GM13977 (cell line): ENCODE results near the gene SPACDR.
"Not testable (repeated sequence)": the region's sequence is repeated elsewhere in the genome, so short reads cannot be mapped to it uniquely, and the experiment has no call there.

Experiments used
- DNase-seq: peaks from one replicate; pipeline ENCODE4 v3.0.0; 2012; ENCODE audit warnings: low spot score
- in situ Hi-C: fragments of 300-500 bp; cut with MboI; formaldehyde crosslinking; loops from one replicate; pipeline ENCODE4 v1.12.0; 2022; ENCODE audit warnings: low sequenced_read_pairs, low pct_unique_long_range_greater_than_20kb, mixed read lengths, inconsistent platforms; ENCODE audit not compliant: unreplicated experiment
- TF ChIP-seq, protein P1 (sequence below): IDR thresholded peaks from 2 replicates; pipeline ENCODE4 v1.5.1; 2012; ENCODE audit warnings: mild to moderate bottlenecking, control low read depth; ENCODE audit not compliant: insufficient read depth; ENCODE audit errors: extremely low read depth, missing control alignments

Gene SPACDR

DNA sequence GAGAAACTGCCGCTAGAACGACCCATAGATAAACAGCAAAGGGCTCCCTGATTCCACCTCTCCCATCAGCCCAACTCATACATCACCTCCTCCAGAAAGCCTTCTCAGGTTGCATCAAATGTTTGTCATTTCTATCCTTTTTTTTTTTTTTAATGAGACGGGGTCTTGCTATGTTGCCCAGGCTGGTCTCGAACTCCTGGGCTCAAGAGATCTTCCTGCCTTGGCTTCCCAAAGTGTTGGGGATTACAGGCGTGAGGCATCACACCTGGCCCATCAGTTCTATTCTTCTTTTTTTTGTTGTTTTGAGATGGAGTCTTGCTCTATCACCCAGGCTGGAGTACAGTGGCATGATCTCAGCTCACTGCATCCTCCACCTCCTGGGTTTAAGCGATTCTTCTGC, 7.0 kb downstream of the SPACDR start:
- in situ Hi-C loops, result no loop called here
- TF ChIP-seq, protein P1, sequence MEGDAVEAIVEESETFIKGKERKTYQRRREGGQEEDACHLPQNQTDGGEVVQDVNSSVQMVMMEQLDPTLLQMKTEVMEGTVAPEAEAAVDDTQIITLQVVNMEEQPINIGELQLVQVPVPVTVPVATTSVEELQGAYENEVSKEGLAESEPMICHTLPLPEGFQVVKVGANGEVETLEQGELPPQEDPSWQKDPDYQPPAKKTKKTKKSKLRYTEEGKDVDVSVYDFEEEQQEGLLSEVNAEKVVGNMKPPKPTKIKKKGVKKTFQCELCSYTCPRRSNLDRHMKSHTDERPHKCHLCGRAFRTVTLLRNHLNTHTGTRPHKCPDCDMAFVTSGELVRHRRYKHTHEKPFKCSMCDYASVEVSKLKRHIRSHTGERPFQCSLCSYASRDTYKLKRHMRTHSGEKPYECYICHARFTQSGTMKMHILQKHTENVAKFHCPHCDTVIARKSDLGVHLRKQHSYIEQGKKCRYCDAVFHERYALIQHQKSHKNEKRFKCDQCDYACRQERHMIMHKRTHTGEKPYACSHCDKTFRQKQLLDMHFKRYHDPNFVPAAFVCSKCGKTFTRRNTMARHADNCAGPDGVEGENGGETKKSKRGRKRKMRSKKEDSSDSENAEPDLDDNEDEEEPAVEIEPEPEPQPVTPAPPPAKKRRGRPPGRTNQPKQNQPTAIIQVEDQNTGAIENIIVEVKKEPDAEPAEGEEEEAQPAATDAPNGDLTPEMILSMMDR, result no peak
- DNase-seq, result no peak

DNA sequence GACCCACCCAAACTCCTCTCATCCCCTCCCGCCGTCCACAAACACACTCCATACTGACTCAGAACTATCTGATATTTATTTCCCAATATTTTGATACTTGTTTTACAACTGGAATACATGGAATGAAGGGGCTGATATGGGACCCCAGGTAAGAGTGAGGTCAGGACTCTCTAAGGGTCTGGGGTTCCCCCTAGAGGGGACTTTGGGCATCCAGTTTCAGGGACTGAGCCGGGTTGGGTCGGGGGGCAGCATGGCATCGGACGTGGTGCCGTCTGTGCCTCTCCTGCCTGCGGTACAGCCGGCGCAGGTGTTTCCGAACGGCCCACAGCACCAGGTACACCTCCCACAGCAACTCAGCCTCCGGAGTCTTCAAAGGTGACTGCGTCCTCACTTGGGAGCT, 7.5 kb downstream of the SPACDR start:
- TF ChIP-seq, protein P1, result no peak
- in situ Hi-C loops, result no loop called here
- DNase-seq, result no peak

DNA sequence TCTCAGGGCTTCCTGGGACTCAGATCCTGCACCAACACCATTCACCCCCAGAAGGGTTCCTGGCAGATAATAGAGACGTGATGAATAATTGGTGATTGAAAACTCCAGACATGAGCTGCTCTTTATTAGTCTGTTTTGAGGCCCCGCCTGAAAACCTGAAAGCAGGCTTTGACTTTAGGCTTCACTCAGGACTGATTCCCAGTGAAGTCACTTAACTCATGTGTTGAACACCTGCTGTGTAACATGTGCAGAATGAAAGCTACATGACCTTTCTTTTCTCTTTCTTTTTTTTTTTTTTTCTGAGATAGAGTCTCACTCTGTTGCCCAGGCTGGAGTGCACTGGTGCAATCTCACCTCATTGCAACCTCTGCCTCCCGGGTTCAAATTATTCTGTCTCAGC, 8.9 kb downstream of the SPACDR start:
- in situ Hi-C loops, result no loop called here
- no peak for DNase-seq
- TF ChIP-seq, protein P1, result no peak

DNA sequence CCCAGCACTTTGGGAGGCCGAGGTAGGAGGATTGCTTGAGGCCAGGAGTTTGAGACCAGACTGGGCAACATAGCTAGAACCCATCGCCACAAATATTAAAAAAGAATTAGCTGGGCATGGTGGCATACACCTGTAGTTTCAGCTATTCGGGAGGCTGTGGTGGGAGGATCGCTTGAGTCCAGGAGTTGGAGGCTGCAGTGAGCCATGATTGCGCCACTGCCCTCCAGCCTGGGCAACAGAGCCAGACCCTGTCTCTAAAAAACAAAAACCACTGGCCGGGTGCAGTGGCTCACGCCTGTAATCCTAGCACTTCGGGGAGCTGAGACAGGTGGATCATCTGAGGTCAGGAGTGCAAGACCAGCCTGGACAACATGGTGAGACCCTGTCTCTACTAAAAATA, 10.2 kb downstream of the SPACDR start:
- DNase-seq, in situ Hi-C loops: not testable (repeated sequence)

DNA sequence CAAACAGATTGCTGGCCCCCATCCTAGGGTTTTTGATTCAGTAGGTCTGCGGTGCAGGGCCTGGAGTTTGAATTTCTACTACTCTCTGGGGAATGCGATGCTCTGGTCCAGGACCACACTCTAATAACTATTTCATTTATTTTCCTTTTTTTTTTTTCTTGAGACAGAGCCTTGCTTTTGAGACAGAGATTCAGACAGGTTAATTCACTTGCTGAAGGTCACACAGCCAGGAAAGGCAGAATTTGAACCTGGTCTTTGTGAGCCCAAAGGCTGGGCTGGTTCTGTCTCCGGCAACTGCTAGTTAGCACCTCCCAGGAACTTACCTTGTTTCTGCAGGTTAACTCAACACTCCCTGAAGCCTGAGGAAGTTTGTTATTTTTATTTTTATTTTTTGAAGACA, 11.5 kb downstream of the SPACDR start:
- DNase-seq, result no peak
- TF ChIP-seq, protein P1, result no peak
- in situ Hi-C loops, result no loop called here

DNA sequence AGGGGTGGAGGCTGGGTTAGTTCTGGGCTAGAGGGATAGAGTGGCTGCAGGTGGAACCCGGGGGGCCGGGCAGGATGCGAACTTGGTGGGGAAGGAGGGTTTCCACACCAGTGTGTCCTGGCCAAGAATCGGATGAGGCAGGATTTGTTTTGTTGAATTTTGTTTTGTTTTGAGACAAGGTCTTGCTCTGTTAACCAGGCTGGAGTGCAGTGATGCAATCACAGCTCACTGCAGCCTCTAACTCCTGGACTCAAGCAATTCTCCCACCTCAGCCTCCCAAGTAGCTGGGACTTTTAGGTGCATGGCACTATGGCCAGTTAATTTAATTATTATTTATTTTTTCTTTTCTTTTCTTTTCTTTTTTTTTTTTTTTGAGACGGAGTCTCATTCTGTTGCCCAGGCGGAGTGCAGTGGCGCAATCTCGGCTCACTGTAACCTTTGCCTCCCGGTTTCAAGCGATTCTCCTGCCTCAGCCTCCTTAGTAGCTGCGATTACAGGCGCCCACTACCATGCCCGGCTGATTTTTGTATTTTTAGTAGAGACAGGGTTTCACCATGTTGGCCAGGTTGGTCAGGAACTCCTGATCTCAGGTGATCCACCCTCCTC, 14.8 kb downstream of the SPACDR start:
- in situ Hi-C loops, result no loop called here
- TF ChIP-seq, protein P1, result no peak
- DNase-seq, result no peak

DNA sequence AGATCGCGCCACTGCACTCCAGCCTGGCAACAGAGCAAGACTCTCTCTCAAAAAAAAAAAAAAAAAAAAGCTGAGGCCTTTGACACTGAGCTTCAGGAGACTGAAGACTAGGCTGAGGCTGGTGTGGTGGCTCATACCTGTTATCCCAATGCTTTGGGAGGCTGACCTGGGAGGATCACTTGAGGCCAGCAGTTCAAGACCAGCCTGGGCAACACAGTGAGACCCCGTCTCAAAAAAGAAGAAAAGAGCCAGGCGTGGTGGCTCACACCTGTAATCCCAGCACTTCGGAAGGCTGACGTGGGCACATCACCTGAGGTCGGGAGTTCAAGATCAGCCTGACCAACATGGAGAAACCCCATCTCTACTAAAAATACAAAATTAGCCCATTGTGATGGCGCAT, 16.7 kb downstream of the SPACDR start:
- DNase-seq, in situ Hi-C loops: not testable (repeated sequence)

DNA sequence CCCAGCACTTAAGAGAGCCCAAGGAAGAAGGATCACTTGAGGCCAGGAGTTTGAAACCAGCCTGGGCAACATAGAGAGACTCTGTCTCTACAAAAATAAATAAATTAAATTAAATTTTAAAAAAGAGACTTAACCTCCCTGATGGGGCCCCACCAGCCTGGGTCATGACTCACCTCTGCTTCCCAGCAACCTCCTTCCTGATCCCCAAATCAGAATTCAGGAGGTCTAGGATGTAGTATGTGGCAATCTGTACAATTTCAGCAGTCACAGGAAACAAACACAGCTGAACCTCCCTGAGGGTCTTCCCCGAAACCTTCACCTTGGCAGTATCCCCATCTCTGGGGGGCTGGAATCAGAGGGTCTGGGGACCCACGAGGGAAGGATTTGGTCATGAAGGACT, 18.0 kb downstream of the SPACDR start:
- no peak for DNase-seq
- TF ChIP-seq, protein P1, result no peak
- in situ Hi-C loops, result no loop called here
